OCI-LY1 (cell line): Measurements from ENCODE around the gene TCTN3.

Source experiments
- H2AFZ ChIP-seq: fragments of 200-600 bp; sonication (generic), shearing (Covaris generic); 2 replicates; pipeline ENCODE4 v1.6.0; 2014; ENCODE audit warnings: antibody characterized with exemption, mild to moderate bottlenecking, low read length
- H3F3A ChIP-seq: fragments of 200-600 bp; sonication (generic), shearing (Covaris generic); 2 replicates; pipeline ENCODE4 v1.6.0; 2014; ENCODE audit warnings: mild to moderate bottlenecking, antibody characterized with exemption, low read length, moderate library complexity; ENCODE audit not compliant: insufficient read depth
- H3K27ac ChIP-seq: fragments of 200-600 bp; sonication (generic); 2 replicates; pipeline ENCODE4 v1.5.1; 2014; ENCODE audit warnings: low read length, mixed run types, mild to moderate bottlenecking, low read depth; ENCODE audit not compliant: poor library complexity, severe bottlenecking
- H3K27me3 ChIP-seq: fragments of 200-600 bp; sonication (generic); 2 replicates; pipeline ENCODE4 v1.6.0; 2014; ENCODE audit warnings: antibody characterized with exemption, mild to moderate bottlenecking, low read length, moderate library complexity; ENCODE audit not compliant: insufficient read depth
- H3K36me3 ChIP-seq: fragments of 200-600 bp; sonication (generic); 2 replicates; pipeline ENCODE4 v1.6.1; 2014; ENCODE audit warnings: mild to moderate bottlenecking, antibody characterized with exemption, low read length, moderate library complexity, mixed read lengths; ENCODE audit not compliant: insufficient read depth
- H3K4me1 ChIP-seq: fragments of 200-600 bp; sonication (generic); 2 replicates; pipeline ENCODE4 v1.5.1; 2014; ENCODE audit warnings: mild to moderate bottlenecking, low read length, moderate library complexity; ENCODE audit not compliant: insufficient read depth, severe bottlenecking
- H3K4me2 ChIP-seq: fragments of 200-600 bp; sonication (generic), shearing (Covaris generic); 2 replicates; pipeline ENCODE4 v1.6.1; 2014; ENCODE audit warnings: low read length
- H3K4me3 ChIP-seq: fragments of 200-600 bp; sonication (generic); 2 replicates; pipeline ENCODE4 v1.5.1; 2014; ENCODE audit warnings: low read length, low read depth, mild to moderate bottlenecking, mixed read lengths; ENCODE audit not compliant: poor library complexity, severe bottlenecking
- H3K79me2 ChIP-seq: fragments of 200-600 bp; shearing (Covaris generic); 2 replicates; pipeline ENCODE4 v1.6.1; 2016; ENCODE audit warnings: mixed run types, low read length, mixed read lengths; ENCODE audit not compliant: insufficient read depth
- H3K9ac ChIP-seq: fragments of 200-600 bp; sonication (generic), shearing (Covaris generic); 2 replicates; pipeline ENCODE4 v1.6.1; 2014; ENCODE audit warnings: mild to moderate bottlenecking, low read length, mixed read lengths
- H3K9me2 ChIP-seq: fragments of 200-600 bp; sonication (generic), shearing (Covaris generic); 2 replicates; pipeline ENCODE4 v1.6.1; 2014; ENCODE audit warnings: low read depth, mild to moderate bottlenecking, low read length, mixed read lengths
- H3K9me3 ChIP-seq: fragments of 200-600 bp; shearing (Covaris generic); 2 replicates; pipeline ENCODE4 v1.6.1; 2014; ENCODE audit warnings: low read length, mixed read lengths
- H4K20me1 ChIP-seq: fragments of 200-600 bp; sonication (generic), shearing (Covaris generic); 2 replicates; pipeline ENCODE4 v1.6.0; 2016; ENCODE audit warnings: mild to moderate bottlenecking, low read length; ENCODE audit not compliant: insufficient read depth
- CTCF ChIP-seq: fragments of 200-600 bp; sonication (generic), shearing (Covaris generic); IDR thresholded peaks from 2 replicates; pipeline ENCODE4 v1.5.1; 2017; ENCODE audit warnings: mild to moderate bottlenecking, antibody characterized with exemption, low read length, moderate library complexity, mixed read lengths
- EZH2 ChIP-seq: fragments of 200-600 bp; sonication (generic), shearing (Covaris generic); IDR thresholded peaks from 2 replicates; pipeline ENCODE4 v1.8.0; 2017; ENCODE audit warnings: borderline replicate concordance, mixed run types, mild to moderate bottlenecking, antibody characterized with exemption, low read length, moderate library complexity, mixed read lengths

The TCTN3 gene

GRCh38 chr10:95640891-95641315 is 52.8 kb downstream of the TCTN3 start:
- Histone ChIP-seq H3K4me3 (no peak overlapping the region), H3K36me3 (peaks cover 22% of the 10 kb centered on the region; the same call in 1 of the 2 replicates)

GRCh38 chr10:95637911-95638310 is 55.8 kb downstream of the TCTN3 start:
- no peaks in the 10 kb centered on the region for H3K9me3 ChIP-seq
- no peak overlapping the region for H3K4me3 ChIP-seq
- no peak overlapping the region for H3K27ac ChIP-seq
- H2AFZ ChIP-seq, result no peak overlapping the region
- H3K9ac ChIP-seq, result no peak overlapping the region
- H3K27me3 ChIP-seq, result no peaks in the 10 kb centered on the region
- H3K36me3 ChIP-seq, result peaks cover 36% of the 10 kb centered on the region; the same call in 1 of the 2 replicates
- H3F3A ChIP-seq, result no peaks in the 10 kb centered on the region
- no peak overlapping the region for H3K4me2 ChIP-seq
- TF ChIP-seq EZH2 (no peak), CTCF (no peak)
- H3K79me2 ChIP-seq, result no peaks in the 10 kb centered on the region
- no peaks in the 10 kb centered on the region for H4K20me1 ChIP-seq
- H3K4me1 ChIP-seq, result no peaks in the 10 kb centered on the region
- H3K9me2 ChIP-seq, result no peaks in the 10 kb centered on the region

More at GRCh38 chr10:95640891-95641315, 52.8 kb downstream of the TCTN3 start:
- Histone ChIP-seq H3K9ac (no peak overlapping the region), H3K9me3 (no peaks in the 10 kb centered on the region), H4K20me1 (no peaks in the 10 kb centered on the region), H3K79me2 (no peaks in the 10 kb centered on the region), H3K27ac (no peak overlapping the region), H3K4me2 (no peak overlapping the region), H2AFZ (no peak overlapping the region), H3K27me3 (no peaks in the 10 kb centered on the region), H3K9me2 (no peaks in the 10 kb centered on the region), H3K4me1 (no peaks in the 10 kb centered on the region), H3F3A (no peaks in the 10 kb centered on the region)
- no peak for TF ChIP-seq EZH2
- TF ChIP-seq CTCF, result no peak

- Histone ChIP-seq H3K4me1 (no peaks in the 10 kb centered on the region), H3K4me3 (no peak overlapping the region), H3K27me3 (no peaks in the 10 kb centered on the region), H3K4me2 (no peak overlapping the region), H3K9ac (no peak overlapping the region), H3F3A (no peaks in the 10 kb centered on the region), H3K9me3 (no peaks in the 10 kb centered on the region), H3K79me2 (no peaks in the 10 kb centered on the region), H3K9me2 (no peaks in the 10 kb centered on the region), H4K20me1 (no peaks in the 10 kb centered on the region), H3K36me3 (peaks cover 37% of the 10 kb centered on the region), H3K27ac (no peak overlapping the region), H2AFZ (no peak overlapping the region)
- TF ChIP-seq EZH2 (no peak), CTCF (no peak)
Measured at GRCh38 chr10:95637140-95637539, 56.6 kb downstream of the TCTN3 start.
